Hematopoietic multipotent progenitor cell treated with erythropoietin and hydrocortisone succinate and interleukin-3 and kit ligand, for 8 days (in vitro differentiated cells): Measurements from ENCODE around the gene VPS26A.

Source experiments
- DNase-seq: peaks from one replicate; pipeline ENCODE4 v3.0.0-alpha.2; 2015

Gene VPS26A

DNA sequence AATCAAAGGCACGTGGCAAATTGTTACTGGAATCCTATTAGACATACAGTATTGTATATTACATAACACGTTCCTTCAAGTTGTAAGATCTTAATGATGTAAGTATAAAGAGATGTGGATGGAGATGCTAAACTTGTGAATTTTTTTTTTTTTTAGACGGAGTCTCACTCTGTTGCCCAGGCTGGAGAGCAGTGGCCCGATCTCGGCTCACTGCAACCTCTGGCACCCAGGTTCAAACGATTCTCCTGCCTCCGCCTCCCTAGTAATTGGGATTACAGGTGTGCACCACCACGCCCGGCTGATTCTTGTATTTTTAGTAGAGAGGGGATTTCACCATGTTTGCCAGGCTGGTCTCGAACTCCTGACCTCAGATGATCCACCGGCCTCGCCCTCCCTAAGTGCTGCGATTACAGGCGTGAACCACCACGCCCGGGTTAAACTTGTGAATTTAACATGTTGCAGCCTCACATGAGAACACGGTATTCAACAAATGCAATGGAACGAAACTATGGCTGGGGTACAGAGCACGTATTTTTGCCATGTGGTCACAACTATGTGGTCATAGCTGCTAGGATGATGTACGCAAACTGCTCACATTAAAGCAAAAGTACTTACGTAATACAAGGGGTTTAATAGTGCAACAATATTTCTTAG lies 55.2 kb downstream of the VPS26A start:
- DNase-seq = no peak

DNA sequence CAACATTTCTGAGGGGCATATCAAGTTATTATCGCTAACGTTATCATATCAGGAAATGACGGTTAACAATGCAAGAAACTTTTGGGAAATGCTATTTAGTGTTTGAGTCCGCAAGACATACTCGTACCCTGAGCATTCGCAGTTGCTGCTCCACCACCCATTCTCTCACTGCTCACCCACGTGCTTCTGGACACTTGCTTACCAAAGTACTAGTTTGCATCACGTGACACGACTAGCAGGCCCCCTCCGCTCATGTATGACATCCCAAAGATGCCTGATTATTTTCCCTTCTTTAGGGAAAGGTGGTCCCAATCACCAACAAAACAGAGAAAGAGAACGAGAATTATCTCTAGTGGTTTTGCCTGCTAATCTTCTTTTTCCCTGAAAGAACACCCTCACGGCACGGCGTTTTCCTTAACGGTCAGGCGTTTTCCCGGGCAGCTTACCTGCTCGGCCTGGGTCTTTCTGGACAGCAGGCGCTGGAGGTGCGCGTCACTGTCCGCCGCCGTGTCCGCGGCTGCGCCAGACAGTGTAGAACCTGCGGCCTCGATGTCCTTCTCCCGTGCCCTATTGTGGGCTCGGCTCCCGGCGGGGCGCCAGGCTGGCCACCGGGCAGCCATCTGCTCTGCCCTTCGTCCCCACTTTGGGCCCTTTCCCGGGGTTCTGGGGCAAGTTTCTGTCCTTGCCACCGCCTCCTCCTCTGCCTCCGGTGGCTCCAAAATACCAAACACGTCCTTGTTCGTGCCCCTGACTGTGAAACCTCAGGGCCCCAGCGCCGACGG lies 56.0 kb downstream of the VPS26A start, which contains the start of gene SUPV3L1:
Gene SUPV3L1 (plus strand): TSS at position 492 of the 782 bp plus-strand sequence. CDS start 58 bp downstream, at position 550.
- peak; percentile 99 for DNase-seq

DNA sequence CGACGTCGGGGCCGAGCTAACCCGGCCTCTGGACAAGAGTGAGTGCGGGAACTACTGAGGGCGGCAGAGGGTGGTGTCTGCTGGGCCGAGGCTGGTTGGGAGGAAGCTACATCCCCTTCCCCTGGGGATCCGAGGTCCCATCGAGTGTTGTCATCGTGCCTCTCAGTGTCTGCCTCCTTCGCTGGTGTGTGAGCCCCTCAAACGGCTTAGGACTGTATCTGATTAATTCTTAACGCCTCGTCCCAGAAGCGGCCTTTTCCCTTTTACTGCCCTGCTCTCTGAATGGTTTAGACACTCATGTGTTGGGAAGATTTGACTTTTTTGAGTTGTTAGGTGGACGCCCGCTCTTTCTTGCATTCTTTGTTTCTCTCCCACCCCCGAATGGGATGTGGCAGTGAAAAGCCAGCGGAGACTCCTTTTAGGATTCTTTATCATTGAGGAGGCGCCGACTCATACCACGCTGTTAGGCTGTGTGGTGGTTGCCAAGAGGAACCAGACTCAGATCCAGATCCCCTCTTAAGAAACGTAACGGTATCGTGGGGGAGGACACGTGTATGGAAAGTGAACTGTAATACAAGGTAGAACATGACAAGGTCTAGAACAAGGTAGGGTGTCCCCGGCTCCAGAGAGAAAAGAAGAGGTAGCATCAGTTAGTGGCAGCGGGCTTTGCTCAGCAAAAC lies 56.7 kb downstream of the VPS26A start:
- DNase-seq = peak; percentile 34

DNA sequence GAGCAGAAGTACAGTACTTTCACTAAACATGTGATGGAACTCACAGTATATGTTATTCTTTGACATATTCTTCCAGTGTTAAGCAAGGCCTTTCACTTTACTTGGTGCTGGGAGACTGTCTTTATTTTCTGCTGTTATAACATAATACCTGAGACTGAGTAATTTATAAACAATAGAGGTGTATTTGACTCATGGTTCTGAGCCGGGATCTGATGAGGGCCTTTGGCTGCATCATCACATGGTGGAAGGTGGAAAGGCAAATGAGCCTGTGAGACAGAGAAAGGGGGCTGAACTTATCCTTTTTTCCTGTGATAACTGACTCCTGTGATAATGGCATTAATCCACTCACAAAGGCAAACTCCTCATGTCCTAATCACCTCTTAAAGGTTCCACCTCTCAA lies 57.5 kb downstream of the VPS26A start:
- peak; percentile 10 for DNase-seq

DNA sequence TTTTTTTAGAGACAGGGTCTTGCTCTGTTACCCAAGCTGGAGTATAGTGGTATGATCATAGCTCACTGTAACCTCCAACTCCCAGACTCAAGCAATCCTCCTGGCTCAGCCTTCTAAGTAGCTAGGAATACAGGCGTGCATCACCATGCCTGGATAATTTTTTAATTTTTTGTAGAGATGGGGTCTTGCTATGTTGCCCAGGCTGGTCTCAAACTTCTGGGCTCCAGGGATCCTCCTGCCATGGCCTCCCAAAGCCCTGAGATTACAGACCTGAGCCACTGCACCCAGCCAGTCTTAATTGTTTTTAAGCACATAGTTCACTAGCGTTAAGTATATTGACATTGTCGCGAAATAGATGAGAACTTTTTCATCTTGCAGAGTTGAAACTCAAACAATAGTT lies 58.0 kb downstream of the VPS26A start:
- no peak for DNase-seq

DNA sequence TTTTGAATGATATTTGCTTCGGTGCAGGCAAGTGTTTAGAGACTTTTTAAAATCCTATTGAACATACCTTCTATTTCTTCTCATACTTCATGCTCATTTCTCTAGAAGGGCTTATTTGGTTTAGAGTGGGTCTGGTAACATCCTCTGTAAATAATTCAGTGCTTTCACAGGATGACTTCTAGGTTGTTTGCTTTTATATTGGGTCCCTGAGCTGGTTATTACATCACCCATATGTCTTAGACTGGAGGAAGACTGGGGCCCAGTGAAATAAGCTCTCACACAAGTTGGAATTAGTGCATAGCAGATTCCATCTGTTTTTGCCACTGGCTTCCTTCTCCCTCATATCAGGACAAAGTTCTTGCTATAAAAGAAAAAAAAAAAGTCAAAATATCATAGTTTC lies 62.5 kb downstream of the VPS26A start:
- DNase-seq = no peak

DNA sequence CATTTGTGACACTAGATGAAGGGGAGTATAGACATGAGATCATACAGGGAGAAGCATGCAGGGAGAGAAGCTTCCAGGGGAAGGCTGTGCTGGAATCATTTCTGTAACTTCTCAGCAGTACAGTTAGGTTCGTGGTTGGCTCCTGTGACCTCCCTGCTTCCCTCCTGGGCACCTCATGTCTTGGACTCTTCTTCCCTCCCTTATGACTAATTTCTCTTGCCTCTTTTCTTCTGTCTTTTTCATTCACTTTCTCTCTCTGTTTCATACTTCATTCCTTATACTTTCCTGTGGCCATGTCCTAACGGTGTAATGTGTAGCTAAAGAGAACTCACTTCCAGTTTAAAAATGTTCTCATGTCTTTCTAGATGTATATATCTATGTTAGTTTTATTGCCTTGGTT lies 77.1 kb downstream of the VPS26A start:
- DNase-seq = no peak

DNA sequence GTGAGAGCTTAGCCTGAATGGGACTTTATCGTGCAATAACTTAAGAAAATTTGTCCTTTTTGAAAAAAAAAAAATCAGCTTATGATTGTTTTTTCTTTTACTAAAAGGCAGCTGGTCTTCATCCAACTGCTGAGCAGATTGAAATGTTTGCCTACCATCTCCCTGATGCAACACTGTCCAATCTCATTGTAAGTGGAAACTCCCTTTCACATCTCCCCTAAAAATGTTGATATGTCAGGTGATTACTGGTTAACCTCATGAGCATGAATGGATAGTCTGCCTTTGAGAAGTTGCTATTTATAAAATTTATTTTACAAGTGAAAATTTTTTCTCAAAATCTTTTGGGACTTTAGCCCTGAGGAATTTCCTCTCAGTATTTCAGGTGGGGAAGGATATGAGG lies 78.4 kb downstream of the VPS26A start:
- no peak for DNase-seq

DNA sequence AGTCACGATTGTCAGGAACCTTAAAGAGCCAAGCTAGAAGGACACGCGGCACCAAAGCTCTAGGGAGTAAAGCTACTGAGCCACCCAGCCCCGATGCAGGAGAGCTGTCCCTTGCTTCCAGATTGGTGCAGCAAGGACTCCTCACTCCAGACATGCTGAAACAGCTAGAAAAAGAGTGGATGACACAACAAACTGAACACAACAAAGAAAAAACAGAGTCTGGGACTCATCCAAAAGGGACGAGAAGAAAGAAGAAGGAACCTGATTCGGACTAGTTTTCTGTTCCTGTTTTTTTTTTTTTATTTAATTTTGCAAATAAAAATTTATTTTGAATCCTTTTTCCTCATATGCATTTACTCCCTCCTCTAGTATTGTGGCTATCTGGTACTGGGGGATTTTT lies 84.8 kb downstream of the VPS26A start:
- no peak for DNase-seq

DNA sequence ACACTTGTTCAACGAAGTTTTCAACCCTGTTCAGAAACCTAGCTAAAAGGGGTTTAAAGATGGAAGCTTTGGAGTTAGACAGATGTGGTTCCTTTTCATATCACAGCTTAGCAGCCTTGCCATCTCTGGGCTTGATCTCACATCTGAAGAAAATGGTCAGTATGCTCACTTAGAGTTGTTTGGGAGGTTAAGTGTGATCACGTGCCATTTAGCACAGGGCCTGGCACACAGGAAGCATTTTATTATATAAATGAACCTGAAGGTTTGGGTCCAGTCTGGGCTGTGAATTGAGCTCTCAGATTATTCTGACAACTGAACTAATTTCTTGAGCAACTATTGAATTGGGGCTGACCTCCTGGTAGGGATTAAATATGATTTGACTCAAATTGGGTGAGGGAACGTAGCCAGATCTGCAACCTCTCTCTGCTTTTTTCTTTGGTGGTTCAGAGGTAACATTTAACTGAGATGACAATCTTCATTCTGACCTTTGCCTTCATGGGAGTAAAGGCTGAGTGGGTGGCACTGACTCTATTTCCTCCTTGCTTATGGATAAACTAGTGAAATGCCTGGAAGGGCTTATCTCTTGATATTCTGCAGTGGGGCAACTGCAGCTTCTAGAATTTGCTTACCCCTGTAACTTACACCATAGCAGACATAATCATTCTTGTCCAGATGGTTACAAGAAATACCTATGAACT lies 86.0 kb downstream of the VPS26A start:
- DNase-seq = no peak

DNA sequence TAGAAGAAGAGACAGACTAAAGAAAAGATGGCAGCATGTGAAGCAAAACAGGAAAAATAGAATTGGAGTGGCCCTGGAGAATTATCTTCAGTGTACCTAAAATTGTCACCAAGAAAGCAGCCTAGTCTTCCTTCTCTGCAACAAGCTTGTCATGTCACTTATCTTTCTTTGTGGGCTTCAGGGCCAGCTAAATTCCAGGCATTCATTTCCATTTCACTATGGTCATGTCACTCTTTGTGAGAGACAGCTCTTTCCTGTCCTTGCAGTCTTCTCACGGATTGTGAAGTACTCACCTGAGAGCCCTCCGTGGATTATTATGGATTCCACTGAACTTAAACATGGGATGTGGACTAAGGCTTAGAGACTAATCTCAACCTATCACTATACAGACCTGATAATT lies 87.1 kb downstream of the VPS26A start:
- no peak for DNase-seq

DNA sequence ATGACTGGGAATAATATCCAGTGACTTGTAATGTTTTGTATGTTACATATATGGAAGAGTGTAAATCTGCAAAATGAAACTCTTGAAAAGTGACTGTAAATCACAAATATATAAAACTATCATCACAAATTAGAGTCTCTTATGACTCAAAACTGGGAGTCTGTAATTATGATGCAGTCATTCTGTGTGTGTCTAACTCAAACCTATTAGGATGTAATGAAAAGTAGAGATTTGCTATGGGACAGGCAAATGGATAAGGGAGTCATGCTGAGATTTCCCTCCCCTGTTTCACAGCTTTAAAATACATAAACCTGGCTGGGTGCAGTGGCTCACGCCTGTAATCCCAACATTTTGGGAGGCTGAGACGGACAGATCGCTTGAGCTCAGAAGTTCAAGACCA lies 87.5 kb downstream of the VPS26A start:
- DNase-seq = no peak

DNA sequence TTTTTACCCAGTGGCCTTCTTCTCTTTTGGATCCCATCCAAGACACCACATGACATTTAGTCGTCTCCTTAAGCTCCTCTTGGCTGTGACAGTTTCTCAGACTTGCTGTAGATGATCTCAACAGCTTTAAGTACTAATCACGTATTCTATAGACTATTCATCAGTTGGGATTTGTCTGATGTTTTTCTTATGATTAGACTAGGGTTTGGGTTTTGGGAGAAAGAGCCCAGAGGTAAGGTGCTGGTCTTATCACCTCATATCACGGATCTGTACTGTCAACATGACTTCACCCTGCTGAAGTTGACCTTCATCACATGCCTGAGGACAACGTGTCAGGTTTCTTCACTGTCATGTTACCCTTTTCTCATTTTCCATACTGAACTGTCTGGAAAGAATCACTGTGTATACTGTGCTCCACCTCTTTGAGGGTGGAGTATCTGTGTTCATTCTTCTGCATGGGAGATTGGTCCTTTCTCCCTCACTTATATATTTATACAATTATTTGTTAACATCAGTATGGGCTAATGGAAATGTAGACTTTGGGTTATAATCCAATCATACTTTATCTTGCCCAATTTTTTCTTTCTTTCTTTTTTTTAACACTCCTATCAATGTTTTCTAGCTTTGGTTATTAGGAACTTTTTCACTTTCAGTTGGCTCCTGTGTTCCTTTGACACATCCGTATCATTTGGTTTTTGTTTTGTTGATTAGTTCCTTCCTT lies 89.8 kb downstream of the VPS26A start:
- DNase-seq = peak; percentile 37

DNA sequence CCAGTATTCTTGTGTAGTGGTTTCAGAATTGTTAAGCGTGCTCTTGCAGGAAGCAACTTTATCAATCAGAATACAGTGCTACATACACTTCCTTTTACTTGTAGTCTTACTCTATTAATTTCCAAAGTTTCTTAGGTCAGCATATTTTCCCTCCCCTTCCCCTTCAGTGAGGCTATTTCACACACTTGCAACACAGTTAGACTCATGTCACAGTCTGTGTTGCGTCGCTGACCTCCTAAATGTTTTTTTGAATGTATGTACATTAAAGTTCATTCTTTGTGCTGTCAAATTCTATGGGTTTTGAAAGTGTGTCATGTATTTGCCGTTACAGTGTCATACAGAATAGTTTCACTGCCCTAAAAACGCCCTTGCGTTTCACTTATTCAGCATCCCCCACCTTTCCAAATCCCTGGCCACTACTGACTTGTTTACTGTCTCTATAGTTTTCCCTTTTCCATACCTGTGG lies 90.7 kb downstream of the VPS26A start:
- no peak for DNase-seq

DNA sequence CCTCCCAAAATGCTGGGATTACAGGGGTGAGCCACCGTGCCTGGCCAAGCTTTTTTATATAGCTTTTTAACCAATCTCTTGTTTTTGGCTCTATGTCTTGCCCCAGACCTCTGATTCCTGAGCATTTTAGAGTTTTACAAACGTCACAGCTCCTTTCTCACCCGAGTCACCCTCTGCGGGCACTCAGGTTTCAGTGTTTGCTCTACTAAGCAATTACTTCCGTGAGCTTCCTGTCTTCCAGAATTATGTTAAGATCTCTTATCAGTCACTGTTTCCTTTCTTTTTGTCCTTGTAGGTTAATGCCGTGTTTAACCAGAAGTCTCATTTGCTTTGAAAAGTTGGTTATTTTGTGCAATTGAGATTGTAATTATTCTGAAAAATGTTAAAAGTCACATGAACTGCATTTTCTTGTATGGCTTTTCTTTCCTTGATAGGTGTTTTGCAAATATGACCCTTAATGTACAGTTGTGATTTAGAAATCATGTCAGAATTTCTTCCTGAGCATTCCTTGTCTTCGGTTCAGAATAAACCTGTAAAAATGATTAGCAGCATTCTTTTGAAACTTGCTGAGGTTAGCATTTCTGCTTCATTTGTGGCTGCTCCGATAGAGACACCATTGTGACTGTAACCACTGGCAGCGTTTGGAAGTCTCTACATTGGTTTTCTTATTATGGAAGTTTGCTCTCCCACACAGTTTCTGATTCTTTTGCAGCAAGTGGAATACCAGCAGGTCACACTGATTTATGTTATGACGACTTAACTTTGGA lies 91.6 kb downstream of the VPS26A start:
- DNase-seq = no peak

DNA sequence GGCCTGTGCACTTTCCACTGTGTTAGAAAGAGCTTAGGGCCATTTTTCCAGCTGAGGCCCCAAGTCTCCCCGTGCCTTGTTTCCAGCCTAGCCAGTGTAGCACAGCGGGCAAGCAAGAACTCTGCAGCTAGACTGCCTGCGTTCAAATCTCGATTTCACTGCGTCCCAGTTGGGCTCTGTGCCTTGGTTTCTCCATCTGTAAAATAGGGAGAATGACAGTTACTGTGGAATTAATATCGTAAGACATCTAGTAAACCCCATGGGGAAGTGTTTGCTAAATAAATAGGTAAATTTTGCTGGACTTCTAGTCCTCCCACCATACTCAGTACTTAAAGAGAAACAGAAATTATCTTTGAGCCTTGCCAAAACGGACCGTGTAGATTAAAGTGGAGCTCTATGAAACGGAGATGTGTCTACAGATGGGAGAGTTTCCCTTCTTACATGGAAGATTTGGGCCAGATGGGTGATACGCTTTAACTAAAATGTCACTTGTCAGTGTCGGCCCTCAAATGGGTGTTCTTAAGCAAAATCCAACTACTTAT lies 92.7 kb downstream of the VPS26A start:
- no peak for DNase-seq

DNA sequence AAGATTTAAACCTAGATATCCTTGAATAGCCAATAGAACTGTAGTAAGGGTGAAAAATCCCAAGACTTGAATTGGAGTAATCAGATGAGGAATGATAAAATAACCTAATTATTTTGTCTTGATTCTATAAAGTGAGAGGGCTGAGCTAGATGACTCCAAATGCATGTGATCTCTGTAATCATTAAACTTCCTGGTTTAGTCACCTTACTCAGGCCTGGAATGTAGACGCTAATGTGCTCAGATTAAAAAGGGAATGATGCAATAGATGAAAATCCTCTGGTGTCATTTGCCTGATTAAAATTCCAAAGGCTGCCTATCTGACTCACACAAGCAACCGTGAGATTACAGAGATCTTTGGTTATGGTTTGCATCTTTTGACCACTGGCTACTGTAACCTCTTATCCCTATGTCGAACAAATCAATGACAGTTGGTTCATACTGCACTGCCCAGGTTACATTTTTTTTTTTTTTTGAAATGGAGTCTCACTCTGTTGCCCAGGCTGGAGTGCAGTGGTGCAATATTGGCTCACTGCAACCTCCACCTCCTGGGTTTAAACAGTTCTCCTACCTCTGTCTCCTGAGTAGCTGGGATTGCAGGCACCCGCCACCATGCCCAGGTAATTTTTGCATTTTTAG lies 93.3 kb downstream of the VPS26A start:
- DNase-seq = no peak

DNA sequence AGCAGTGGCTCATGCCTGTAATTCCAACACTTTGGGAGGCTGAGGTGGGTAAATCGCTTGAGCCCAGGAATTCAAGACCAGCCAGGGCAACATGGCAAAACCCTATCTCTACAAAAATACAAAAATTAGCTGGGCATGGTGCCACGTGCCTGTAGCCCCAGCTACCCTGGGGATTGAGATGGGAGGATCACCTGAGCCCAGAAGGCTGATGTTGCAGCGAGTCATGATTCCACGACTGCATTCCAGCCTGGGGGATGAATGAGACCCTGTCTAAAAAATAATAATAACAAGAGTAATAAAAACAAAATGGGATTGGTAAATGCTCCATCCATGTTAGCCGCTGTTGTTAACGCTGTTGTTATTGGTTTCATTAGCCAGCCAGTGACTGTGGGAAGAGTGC lies 94.9 kb downstream of the VPS26A start:
- DNase-seq = no peak

DNA sequence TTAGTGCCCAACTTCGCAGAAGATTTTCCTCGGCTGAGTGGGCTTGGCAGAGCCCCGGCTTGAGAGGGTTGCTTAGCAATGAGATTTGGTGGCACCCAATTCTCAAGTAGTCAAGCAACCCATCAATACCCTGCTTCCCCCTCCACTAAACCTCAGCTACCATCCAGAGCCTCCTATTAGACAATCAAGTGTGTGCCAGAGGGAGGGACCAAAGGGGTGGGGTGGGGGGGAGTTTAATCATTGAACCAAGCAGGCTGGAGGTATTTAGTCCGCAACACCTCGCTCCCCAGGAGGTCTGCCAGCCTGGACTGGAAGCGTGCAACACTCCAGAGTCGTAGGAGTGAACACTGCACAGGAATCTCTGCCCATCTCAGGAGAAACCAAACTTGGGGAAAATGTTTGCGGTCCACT lies 96.1 kb downstream of the VPS26A start, which contains the start of gene HKDC1:
Gene HKDC1 (plus strand): TSS at position 292 of the 411 bp plus-strand sequence. CDS start 104 bp downstream, at position 396.
- DNase-seq = no peak

DNA sequence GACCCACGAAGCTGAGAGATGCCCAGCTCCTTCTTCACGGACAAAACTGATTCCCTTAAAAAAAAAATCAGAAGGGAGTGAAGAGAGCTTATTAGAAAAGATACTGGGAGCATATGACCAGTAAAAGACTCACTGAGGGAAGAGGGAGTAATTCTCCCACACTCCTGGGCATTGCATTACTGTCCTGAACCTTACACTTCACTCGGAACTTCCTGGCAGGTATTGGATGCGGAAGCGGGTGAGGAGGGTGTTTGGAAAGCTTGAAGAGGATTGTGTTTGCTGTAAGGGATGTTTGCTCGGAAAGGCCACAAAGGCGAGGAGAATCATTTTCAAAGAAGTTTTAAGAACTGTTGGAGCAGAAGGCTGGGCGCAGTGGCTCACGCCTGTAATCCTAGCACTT lies 96.5 kb downstream of the VPS26A start:
- no peak for DNase-seq
